ENCODE data around the gene BTN2A1. TPM values are rescaled to one million over a fixed set of nuclear protein-coding genes. Genes with fewer than 3 reads are reported as not detected.

BTN2A1 gene
- total RNA-seq, 1 donor from 2014 or later = 41.6 TPM

GRCh38 chr6:26436018-26436417, 21.7 kb upstream of the BTN2A1 start:
- no peaks in the 10 kb centered on the region for H3K4me1 Mint-ChIP-seq (ENCODE audit: low read depth, unreplicated experiment)
- no peak for TF ChIP-seq CTCF (IDR thresholded peaks at IDR 0.05; ENCODE audit: partially characterized antibody, unreplicated experiment)
- no peak for DNase-seq

GRCh38 chr6:26437550-26437949, 20.2 kb upstream of the BTN2A1 start:
- DNase-seq = no peak
- H3K27me3 Mint-ChIP-seq (ENCODE audit: unreplicated experiment) = peaks cover 8% of the 10 kb centered on the region
- peaks cover 4% of the 10 kb centered on the region for H3K9me3 Mint-ChIP-seq (ENCODE audit: unreplicated experiment)
- TF ChIP-seq CTCF (IDR thresholded peaks at IDR 0.05; ENCODE audit: partially characterized antibody, unreplicated experiment) = no peak
- no peaks in the 10 kb centered on the region for H3K4me1 Mint-ChIP-seq (ENCODE audit: low read depth, unreplicated experiment)
- H3K36me3 Mint-ChIP-seq (ENCODE audit: unreplicated experiment) = peaks cover 6% of the 10 kb centered on the region
- H3K4me3 Mint-ChIP-seq (ENCODE audit: unreplicated experiment) = no peak overlapping the region
- H3K27ac Mint-ChIP-seq (ENCODE audit: unreplicated experiment) = no peak overlapping the region

More at GRCh38 chr6:26436018-26436417, 21.7 kb upstream of the BTN2A1 start:
- Mint-ChIP-seq H3K9me3 (ENCODE audit: unreplicated experiment) (peaks cover 4% of the 10 kb centered on the region), H3K27ac (ENCODE audit: unreplicated experiment) (no peak overlapping the region), H3K4me3 (ENCODE audit: unreplicated experiment) (no peak overlapping the region), H3K27me3 (ENCODE audit: unreplicated experiment) (peaks cover 9% of the 10 kb centered on the region), H3K36me3 (ENCODE audit: unreplicated experiment) (peaks cover 6% of the 10 kb centered on the region)

GRCh38 chr6:26438000-26438399, 19.8 kb upstream of the BTN2A1 start:
- Mint-ChIP-seq H3K4me1 (ENCODE audit: low read depth, unreplicated experiment) (no peaks in the 10 kb centered on the region), H3K27me3 (ENCODE audit: unreplicated experiment) (peaks cover 8% of the 10 kb centered on the region), H3K4me3 (ENCODE audit: unreplicated experiment) (no peak overlapping the region), H3K36me3 (ENCODE audit: unreplicated experiment) (peaks cover 6% of the 10 kb centered on the region), H3K27ac (ENCODE audit: unreplicated experiment) (no peak overlapping the region), H3K9me3 (ENCODE audit: unreplicated experiment) (peaks cover 4% of the 10 kb centered on the region)
- no peak for TF ChIP-seq CTCF (IDR thresholded peaks at IDR 0.05; ENCODE audit: partially characterized antibody, unreplicated experiment)
- no peak for DNase-seq

GRCh38 chr6:26439151-26440125, 18.3 kb upstream of the BTN2A1 start:
- Mint-ChIP-seq H3K27ac (ENCODE audit: unreplicated experiment) (no peak overlapping the region), H3K4me1 (ENCODE audit: low read depth, unreplicated experiment) (no peaks in the 10 kb centered on the region), H3K9me3 (ENCODE audit: unreplicated experiment) (peaks cover 4% of the 10 kb centered on the region), H3K4me3 (ENCODE audit: unreplicated experiment) (no peak overlapping the region), H3K27me3 (ENCODE audit: unreplicated experiment) (peaks cover 8% of the 10 kb centered on the region), H3K36me3 (ENCODE audit: unreplicated experiment) (peaks cover 3% of the 10 kb centered on the region)
- no peak for DNase-seq
- no peak for TF ChIP-seq CTCF (IDR thresholded peaks at IDR 0.05; ENCODE audit: partially characterized antibody, unreplicated experiment)

- H3K36me3 Mint-ChIP-seq (ENCODE audit: unreplicated experiment) = no peaks in the 10 kb centered on the region
These were observed 16.8 kb upstream of the BTN2A1 start for GRCh38 chr6:26440977-26441358.

More at GRCh38 chr6:26440977-26441358, 16.8 kb upstream of the BTN2A1 start:
- no peak for DNase-seq
- peaks cover 8% of the 10 kb centered on the region for H3K27me3 Mint-ChIP-seq (ENCODE audit: unreplicated experiment)
- H3K4me3 Mint-ChIP-seq (ENCODE audit: unreplicated experiment) = no peak overlapping the region
- H3K4me1 Mint-ChIP-seq (ENCODE audit: low read depth, unreplicated experiment) = no peaks in the 10 kb centered on the region
- no peak for TF ChIP-seq CTCF (IDR thresholded peaks at IDR 0.05; ENCODE audit: partially characterized antibody, unreplicated experiment)
- no peak overlapping the region for H3K27ac Mint-ChIP-seq (ENCODE audit: unreplicated experiment)
- peaks cover 2% of the 10 kb centered on the region for H3K9me3 Mint-ChIP-seq (ENCODE audit: unreplicated experiment)

Data from glutamatergic neuron (in vitro differentiated cells).